ENCODE results near the gene KCTD2.

KCTD2 gene

DNA sequence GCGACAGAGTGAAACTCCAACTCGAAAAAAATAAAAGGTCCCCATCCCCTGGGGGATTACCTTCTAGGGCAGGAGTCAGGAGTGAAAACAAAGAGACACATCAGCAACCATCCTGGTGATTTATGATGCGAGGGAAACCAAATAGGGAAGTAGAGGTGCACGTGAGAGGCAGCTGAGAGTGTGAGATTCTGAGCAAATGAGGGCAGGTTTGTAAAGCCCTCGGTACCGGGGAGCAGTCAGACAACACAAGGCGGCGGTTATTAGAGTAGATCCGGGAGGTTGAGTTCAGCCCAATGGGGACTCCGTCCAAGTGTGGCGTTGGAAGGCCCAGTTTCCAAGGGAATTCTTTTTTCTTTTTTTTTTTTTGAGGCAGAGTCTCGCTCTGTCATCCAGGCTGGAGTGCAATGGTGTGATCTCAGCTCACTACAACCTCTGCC lies 55.4 kb downstream of the KCTD2 start:
- no peak for DNase-seq

DNA sequence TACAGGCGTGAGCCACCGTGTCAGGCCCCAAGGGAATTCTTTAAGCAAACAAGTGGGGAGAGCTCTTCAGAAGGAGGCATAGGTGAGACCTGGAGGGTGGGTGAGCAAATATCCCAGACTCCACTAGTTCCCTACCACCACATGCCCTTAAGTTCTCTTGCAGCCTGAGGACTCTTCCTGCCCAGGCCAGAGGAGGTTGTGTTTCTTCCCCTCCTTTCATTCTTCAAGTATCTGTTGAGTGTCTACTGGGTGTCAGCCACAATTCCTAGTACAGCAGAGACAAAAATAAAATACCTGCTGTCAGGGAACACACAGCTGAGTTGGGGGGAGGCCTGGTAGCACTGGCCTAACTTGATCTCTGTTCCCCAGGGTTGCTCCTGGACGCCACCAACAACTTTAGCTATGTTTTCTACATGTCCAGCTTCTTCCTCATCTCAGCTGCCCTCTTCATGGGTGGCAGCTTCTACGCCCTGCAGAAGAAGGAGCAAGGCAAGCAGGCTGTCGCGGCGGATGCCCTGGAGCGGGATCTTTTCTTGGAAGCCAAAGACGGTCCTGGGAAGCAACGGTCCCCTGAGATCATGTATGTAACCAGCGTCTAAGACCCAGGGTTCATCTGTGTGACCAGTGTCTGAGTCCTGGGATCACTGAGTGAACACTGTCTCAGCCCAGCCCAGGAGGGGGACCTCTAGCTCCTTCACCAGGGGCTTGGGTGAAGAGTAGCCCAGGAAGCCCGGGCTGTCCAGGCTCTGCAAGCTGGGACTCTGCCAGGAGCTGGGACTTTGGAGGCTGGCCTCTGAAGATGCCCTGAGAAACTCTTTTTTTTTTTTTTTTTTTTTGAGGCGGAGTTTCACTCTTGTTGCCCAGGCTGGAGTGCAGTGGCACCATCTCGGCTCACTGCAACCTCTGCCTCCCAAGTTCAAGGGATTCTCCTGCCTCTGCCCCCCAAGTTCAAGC lies 56.9 kb downstream of the KCTD2 start:
- no peak for DNase-seq

GRCh38 chr17:75105126-75106080 lies 58.4 kb downstream of the KCTD2 start:
- DNase-seq = no peak

GRCh38 chr17:75108193-75108592 lies 61.2 kb downstream of the KCTD2 start:
- no peak for DNase-seq

DNA sequence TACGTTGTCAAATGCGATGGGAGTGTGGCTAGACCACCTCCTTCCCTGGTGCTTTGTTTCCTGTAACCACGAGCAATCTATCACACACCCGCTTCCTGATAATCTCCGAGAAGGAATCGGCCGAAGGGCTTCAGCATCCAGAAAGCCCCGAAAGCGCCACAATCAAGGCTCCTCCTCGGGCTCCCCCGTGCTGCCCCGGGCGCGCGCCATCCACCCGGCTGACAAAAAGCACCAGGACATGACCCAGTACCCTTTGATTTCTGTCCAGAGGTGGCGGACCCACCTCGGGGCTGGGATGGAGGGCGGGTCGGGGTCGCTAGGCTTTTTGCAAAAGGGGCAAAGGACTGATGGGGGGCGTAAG lies 62.0 kb downstream of the KCTD2 start:
- no peak for DNase-seq

DNA sequence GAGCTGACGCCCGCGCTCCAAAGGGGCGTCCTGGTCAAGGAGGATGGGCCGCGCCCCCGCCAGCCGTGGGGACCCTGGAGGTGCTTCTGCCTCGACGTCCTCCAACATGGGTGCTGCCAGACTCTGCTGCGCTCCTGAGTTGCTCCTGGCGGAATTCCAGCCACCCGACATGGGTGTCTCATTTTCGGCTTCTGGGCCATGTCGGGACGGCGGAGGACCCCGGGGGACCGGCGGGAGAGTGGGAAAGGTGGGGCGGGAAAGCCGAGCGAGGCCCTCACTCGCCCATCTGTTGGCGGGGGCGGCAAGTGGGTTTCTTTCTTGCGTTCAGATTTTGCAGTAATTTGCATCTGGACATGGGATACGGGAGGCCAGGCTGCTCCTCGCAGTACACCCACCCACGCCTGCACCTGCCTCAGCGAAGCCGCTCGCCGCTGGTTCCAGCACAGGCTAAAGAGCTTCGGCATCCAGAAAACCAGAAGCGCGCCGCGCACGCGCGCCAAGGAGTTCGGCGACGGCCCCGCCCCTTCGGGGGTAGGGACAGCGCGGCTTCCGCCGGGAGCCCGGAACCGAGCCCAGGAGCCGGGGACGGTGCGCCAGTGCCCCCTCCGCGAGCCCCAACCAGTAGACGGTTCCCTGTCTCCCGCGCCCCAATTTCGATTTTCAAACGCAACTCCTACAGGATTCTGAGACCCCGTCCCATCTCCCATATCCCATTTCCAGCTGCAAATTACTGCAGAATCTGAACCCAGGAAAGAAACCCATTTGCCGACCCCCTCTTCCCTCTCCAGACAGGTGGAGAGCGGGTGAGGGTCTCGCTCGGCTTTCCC lies 62.6 kb downstream of the KCTD2 start, which contains the start of gene ARMC7:
Gene ARMC7, plus strand, starts transcription at position 563 of the 827 bp plus-strand sequence. CDS start 320 bp downstream, outside the sequence.
- DNase-seq = peak; percentile 70 to 87 (median 84)

DNA sequence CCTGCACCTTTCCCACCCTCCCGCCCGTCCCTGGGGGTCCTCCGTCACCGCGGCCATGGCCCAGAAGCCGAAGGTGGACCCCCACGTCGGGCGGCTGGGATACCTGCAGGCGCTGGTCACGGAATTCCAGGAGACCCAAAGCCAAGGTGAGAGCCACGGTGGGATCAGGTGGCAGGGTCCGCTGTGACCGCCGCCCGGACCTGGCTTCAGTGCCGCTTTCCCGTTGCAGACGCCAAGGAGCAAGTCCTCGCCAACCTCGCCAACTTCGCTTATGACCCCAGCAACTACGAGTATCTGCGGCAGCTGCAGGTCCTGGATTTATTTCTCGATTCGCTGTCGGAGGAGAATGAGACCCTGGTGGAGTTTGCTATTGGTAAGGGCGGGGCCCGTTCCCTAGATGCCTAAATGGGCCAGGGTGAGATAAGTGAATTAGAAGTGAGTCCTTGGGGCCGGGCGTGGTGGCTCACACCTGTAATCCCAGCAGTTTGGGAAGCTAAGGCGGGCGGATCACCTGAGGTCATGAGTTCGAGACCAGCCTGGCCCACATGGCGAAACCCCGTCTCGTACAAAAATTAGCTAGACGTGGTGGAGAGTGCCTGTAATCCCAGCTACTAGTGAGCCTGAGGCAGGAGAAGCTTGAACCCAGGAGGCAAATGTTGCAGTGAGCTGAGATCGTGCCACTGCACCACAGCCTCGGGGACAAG lies 63.4 kb downstream of the KCTD2 start:
- no peak for DNase-seq

GRCh38 chr17:75111777-75112335 lies 64.8 kb downstream of the KCTD2 start:
- DNase-seq = no peak

GRCh38 chr17:75113798-75114551 lies 67.0 kb downstream of the KCTD2 start:
- peak; percentile 68 to 81 (median 74) for DNase-seq

DNA sequence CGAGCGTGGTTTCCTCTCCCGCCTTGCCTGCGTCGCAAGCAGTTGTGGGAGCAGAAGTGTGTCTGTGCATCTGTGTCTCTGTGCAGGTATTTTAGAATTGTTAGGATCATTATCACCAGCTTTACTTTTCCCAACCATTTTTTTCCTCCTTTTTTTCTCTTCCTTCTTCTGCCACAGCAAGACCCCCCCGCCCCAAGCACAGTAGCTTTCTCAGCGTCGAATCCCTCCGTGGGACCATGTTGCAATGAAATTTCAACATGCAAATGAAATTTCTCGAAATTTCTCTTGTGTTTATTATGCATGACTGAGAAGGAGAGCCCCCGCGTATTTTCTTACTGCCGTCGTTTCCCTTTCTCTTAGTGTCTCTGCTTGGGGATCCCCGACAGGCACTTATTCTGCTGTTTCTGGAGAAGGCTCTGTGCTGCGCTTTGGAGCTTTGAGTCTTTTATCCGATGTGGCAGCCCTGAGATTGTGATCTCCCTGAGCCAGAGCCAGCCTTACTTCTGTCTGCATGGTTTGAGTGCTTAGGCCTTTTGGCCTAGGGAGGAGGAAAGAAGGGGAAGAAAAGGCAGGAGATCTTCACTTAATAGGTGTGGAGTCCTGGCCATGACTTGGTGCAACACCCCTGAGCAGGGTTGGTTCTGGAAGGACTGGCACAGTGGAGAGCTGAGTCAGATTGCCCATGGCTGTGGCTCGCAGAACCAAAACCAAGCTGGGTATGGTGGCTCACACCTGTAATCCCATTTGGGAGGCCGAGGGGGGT lies 67.7 kb downstream of the KCTD2 start:
- no peak for DNase-seq
